Measurements from ENCODE around the gene RBM4. TPM values are rescaled to one million over a fixed set of nuclear protein-coding genes. Genes with fewer than 3 reads are reported as not detected.

The RBM4 gene
- total RNA-seq, 1 experiment from 2014 or later: 164 TPM

- Histone ChIP-seq H3K27ac (ENCODE audit: low read length) (no peak overlapping the region), H2AFZ (ENCODE audit: low read length) (no peak overlapping the region), H3K9me2 (replicated peaks; ENCODE audit: low read length) (no peaks in the 10 kb centered on the region), H3K79me2 (ENCODE audit: low read length) (peaks cover 18% of the 10 kb centered on the region), H3K27me3 (ENCODE audit: low read length) (no peaks in the 10 kb centered on the region), H4K20me1 (ENCODE audit: low read length) (no peaks in the 10 kb centered on the region), H3K9me3 (ENCODE audit: low read length) (no peaks in the 10 kb centered on the region), H3K9ac (ENCODE audit: low read length) (no peak overlapping the region), H3K4me2 (ENCODE audit: low read length) (no peak overlapping the region), H3K36me3 (ENCODE audit: low read depth, low read length) (no peaks in the 10 kb centered on the region), H3K4me1 (ENCODE audit: insufficient read depth, low read length) (peaks cover 15% of the 10 kb centered on the region), H3K4me3 (ENCODE audit: low read length) (no peak overlapping the region), H3F3A (ENCODE audit: low read length, unreplicated experiment) (no peaks in the 10 kb centered on the region)
- ATAC-seq (no peak), DNase-seq (no peak)
- ChIA-PET POLR2A (ENCODE audit: unreplicated experiment) (no interaction called here), CTCF (interaction anchor here (0.5 kb wide), 1 partner anchor 70 kb away, joined by 10 read pairs; no protein-coding TSS in a partner anchor)
- BruUV-seq (replicated peaks): no TSS peak
- intact Hi-C loops (cut with micrococcal nuclease): no loop called here
- TF ChIP-seq CTCF (conservative IDR thresholded peaks at IDR 0.05; ENCODE audit: low read depth, low read length) (no peak), EZH2 (IDR thresholded peaks at IDR 0.05; ENCODE audit: low read length, unreplicated experiment) (no peak), EZH2phosphoT487 (IDR thresholded peaks at IDR 0.05; ENCODE audit: borderline replicate concordance, low read length) (no peak)
Measured at GRCh38 chr11:66589996-66590675, 48.4 kb upstream of the RBM4 start.

GRCh38 chr11:66591175-66591574, 47.3 kb upstream of the RBM4 start:
- no peaks in the 10 kb centered on the region for H3F3A ChIP-seq (ENCODE audit: low read length, unreplicated experiment)
- no peak overlapping the region for H3K27ac ChIP-seq (ENCODE audit: low read length)
- ATAC-seq: no peak
- H3K36me3 ChIP-seq (ENCODE audit: low read depth, low read length): no peaks in the 10 kb centered on the region
- H3K4me2 ChIP-seq (ENCODE audit: low read length): no peak overlapping the region
- no peak overlapping the region for H2AFZ ChIP-seq (ENCODE audit: low read length)
- H3K79me2 ChIP-seq (ENCODE audit: low read length): peaks cover 22% of the 10 kb centered on the region
- intact Hi-C loops (cut with micrococcal nuclease): no loop called here
- H3K4me3 ChIP-seq (ENCODE audit: low read length): no peak overlapping the region
- no TSS peak for BruUV-seq (replicated peaks)
- TF ChIP-seq CTCF (conservative IDR thresholded peaks at IDR 0.05; ENCODE audit: low read depth, low read length) (no peak), EZH2 (IDR thresholded peaks at IDR 0.05; ENCODE audit: low read length, unreplicated experiment) (no peak), EZH2phosphoT487 (IDR thresholded peaks at IDR 0.05; ENCODE audit: borderline replicate concordance, low read length) (no peak)
- no peaks in the 10 kb centered on the region for H3K9me3 ChIP-seq (ENCODE audit: low read length)
- ChIA-PET CTCF (no interaction called here), POLR2A (ENCODE audit: unreplicated experiment) (no interaction called here)
- no peaks in the 10 kb centered on the region for H3K27me3 ChIP-seq (ENCODE audit: low read length)
- H4K20me1 ChIP-seq (ENCODE audit: low read length): no peaks in the 10 kb centered on the region
- H3K9ac ChIP-seq (ENCODE audit: low read length): no peak overlapping the region
- H3K9me2 ChIP-seq (replicated peaks; ENCODE audit: low read length): no peaks in the 10 kb centered on the region
- H3K4me1 ChIP-seq (ENCODE audit: insufficient read depth, low read length): peaks cover 15% of the 10 kb centered on the region
- DNase-seq: no peak
